Measurements from ENCODE around the gene RASL10B. TPM values are rescaled to one million over a fixed set of nuclear protein-coding genes. Genes with fewer than 3 reads are reported as not detected.

The RASL10B gene
- total RNA-seq, 1 donor from 2014 or later: 9.1 TPM

DNA sequence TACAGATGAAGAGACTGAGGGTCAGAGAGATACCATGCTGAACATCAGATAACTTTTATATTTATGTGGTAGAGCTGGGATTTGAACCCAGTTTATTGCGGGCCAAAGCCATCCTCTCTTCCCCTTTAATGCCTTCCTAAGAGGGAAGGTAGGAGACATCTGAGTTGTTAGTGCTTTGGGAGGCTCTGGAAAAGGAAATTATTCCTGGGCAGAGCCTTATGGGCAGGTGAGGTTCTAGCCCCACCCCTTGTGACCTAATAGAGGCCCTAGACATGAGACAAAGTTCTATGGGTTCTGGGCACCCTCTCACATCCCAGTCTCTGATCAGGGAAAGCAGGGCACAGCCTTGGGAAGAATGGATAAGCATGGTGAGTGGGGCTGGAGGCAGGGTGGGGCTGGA is 29.1 kb downstream of the RASL10B start, which contains the start of gene C17orf50:
TSS of gene C17orf50 (plus strand) at position 301 of the 400 bp plus-strand sequence. CDS start at position 356, 55 bp downstream.
- TF ChIP-seq, protein P1, sequence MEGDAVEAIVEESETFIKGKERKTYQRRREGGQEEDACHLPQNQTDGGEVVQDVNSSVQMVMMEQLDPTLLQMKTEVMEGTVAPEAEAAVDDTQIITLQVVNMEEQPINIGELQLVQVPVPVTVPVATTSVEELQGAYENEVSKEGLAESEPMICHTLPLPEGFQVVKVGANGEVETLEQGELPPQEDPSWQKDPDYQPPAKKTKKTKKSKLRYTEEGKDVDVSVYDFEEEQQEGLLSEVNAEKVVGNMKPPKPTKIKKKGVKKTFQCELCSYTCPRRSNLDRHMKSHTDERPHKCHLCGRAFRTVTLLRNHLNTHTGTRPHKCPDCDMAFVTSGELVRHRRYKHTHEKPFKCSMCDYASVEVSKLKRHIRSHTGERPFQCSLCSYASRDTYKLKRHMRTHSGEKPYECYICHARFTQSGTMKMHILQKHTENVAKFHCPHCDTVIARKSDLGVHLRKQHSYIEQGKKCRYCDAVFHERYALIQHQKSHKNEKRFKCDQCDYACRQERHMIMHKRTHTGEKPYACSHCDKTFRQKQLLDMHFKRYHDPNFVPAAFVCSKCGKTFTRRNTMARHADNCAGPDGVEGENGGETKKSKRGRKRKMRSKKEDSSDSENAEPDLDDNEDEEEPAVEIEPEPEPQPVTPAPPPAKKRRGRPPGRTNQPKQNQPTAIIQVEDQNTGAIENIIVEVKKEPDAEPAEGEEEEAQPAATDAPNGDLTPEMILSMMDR (IDR thresholded peaks at IDR 0.05): no peak
- TF ChIP-seq POLR2AphosphoS5 (IDR thresholded peaks at IDR 0.05; ENCODE audit: insufficient read depth in 1 of 2, low read depth in 1 of 2) (no peak), POLR2A (IDR thresholded peaks at IDR 0.05) (no peak)
- DNase-seq (ENCODE audit: extremely low spot score in 2 of 2): no peak
- Histone ChIP-seq H3K4me1 (peaks cover 12% of the 10 kb centered on the region), H3K4me3 (no peak within 1 kb of the TSS), H3K27ac (no peak within 1 kb of the TSS), H3K36me3 (no peaks in the 10 kb centered on the region), H3K9me3 (no peaks in the 10 kb centered on the region), H3K27me3 (no peaks in the 10 kb centered on the region)
- intact Hi-C loops (cut with DNase I): no loop called here

DNA sequence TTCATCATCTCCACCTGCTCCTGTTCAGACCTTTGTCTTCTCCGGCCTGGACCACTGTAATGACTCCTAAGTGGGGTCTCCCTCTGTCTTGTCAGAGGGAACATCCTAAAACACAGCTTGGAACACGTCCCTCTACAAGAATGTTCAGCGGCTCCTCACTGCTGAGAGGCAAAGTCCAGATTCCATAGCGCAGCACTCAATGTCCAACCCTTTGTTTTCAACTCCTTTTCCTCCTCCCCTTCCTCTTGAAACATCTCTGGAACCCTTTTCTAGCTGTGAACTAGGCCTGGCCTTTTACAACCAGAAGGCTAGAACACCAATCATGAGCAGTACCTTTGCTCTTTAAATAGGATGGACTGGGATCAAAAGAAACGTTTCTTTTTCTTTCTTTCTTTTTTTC is 30.2 kb downstream of the RASL10B start:
- DNase-seq (ENCODE audit: extremely low spot score in 2 of 2): no peak
- Histone ChIP-seq H3K4me3 (no peak overlapping the region), H3K4me1 (peaks cover 12% of the 10 kb centered on the region), H3K9me3 (no peaks in the 10 kb centered on the region), H3K27ac (no peak overlapping the region), H3K27me3 (no peaks in the 10 kb centered on the region), H3K36me3 (no peaks in the 10 kb centered on the region)
- intact Hi-C loops (cut with DNase I): no loop called here
- no peak for TF ChIP-seq POLR2A (IDR thresholded peaks at IDR 0.05)

DNA sequence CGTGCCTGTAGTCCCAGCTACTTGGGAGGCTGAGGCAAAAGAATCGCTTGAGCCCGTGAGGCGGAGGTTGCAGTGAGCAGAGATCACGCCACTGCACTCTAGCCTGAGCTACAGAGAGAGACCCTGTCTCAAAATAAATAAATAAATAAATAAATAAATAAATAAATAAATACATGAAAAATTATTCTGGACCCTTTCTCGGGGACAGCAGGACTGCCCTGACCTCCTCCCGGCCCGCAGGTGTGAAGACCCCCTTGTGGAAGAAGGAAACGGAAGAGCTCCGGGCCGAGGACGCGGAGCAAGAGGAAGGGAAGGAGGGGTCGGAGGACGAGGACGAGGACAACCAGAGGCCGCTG is 32.3 kb downstream of the RASL10B start:
- no peak for DNase-seq (ENCODE audit: extremely low spot score in 2 of 2)
- no peaks in the 10 kb centered on the region for H3K36me3 ChIP-seq
- peak overlapping the region; percentile 35 to 47 for H3K4me3 ChIP-seq
- H3K4me1 ChIP-seq: peaks cover 12% of the 10 kb centered on the region
- H3K9me3 ChIP-seq: no peaks in the 10 kb centered on the region
- H3K27ac ChIP-seq: no peak overlapping the region
- intact Hi-C loops (cut with DNase I): loop anchor here (2.0 kb wide), 1 partner anchor 41 kb away; no protein-coding TSS in a partner anchor
- TF ChIP-seq POLR2AphosphoS5 (IDR thresholded peaks at IDR 0.05; ENCODE audit: insufficient read depth in 1 of 2, low read depth in 1 of 2) (no peak), POLR2A (IDR thresholded peaks at IDR 0.05) (no peak)
- TF ChIP-seq, protein P1 (IDR thresholded peaks at IDR 0.05): no peak
- H3K27me3 ChIP-seq: no peaks in the 10 kb centered on the region

DNA sequence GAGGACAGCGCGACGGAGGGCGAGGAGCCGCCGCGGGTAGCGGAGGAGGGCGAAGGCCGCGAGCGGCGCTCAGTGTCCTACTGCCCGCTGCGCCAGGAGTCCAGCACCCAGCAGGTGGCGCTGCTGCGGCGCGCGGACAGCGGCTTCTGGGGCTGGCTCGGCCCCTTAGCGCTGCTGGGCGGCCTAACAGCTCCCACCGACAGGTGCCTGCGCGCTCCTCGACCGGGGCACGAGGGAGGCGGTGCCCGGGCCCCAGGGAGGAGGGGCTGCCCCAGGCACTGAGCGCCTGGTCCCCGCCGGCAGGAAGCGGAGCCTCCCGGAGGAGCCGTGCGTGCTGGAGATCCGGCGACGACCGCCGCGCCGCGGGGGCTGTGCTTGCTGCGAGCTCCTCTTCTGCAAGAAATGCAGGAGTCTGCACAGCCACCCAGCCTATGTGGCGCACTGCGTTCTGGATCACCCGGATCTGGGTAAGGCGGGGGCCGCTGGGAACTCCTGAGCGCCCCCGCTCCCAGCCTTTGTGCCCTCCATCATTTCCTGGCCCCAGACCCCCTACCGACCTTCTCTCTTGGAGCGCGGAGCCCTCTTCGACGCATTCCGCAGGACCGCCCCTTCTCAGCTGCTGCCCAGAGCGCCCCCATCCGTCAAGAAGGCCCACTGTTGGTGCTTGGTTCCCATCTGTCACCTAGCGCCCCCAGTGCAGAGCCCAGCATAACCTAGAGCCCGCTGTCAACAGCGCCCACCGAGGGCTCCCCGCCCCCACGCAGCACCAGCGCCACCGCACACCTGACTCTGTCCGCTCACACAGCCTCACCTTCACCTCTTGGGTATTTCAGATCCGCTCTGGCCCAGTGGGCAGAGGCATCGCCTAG is 32.9 kb downstream of the RASL10B start:
- DNase-seq (ENCODE audit: extremely low spot score in 2 of 2): no peak
- TF ChIP-seq, protein P1 (IDR thresholded peaks at IDR 0.05): peak; percentile 84 to 95 (median 89)
- TF ChIP-seq POLR2AphosphoS5 (IDR thresholded peaks at IDR 0.05; ENCODE audit: insufficient read depth in 1 of 2, low read depth in 1 of 2) (peak in 1 of 2 donors; percentile 35), POLR2A (IDR thresholded peaks at IDR 0.05) (no peak)
- no peaks in the 10 kb centered on the region for H3K36me3 ChIP-seq
- no peak overlapping the region for H3K27ac ChIP-seq
- peaks cover 12% of the 10 kb centered on the region for H3K4me1 ChIP-seq
- H3K9me3 ChIP-seq: no peaks in the 10 kb centered on the region
- intact Hi-C loops (cut with DNase I): loop anchor here (2.0 kb wide), 1 partner anchor 40 kb away; no protein-coding TSS in a partner anchor
- H3K4me3 ChIP-seq: peak overlapping the region; percentile 35 to 47
- no peaks in the 10 kb centered on the region for H3K27me3 ChIP-seq

DNA sequence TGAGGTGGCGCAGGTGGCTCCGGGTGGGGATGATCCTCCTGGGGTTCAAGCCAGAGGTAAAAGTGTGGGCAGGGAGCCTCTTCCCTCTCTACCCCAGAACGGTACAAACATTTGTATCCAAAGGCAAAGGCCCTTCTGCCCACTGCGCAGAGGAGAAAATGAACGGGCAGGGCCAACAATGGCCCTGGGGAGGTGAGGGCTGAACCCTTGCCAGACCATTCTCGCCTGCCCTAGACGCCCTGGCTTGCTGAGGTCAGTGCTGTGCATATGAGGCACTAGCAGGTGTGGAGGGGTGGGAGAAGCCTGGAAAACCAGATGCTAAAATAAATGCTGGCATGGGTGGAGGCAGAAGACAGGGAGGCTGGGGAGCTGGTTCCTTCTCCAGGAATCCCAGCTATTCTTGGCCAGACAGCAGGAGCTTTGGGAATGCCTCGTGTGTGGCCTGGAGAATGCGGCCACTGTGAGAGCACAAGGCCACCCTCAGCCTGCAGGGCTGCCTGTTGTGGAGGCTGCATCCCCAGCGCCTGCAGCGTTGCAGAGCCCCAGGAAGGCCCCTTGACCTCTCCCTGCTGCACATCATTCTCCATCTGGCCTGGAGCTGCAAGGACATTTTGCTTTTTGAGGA is 33.8 kb downstream of the RASL10B start:
- intact Hi-C loops (cut with DNase I): loop anchor here (2.0 kb wide), 1 partner anchor 40 kb away; no protein-coding TSS in a partner anchor
- no peak overlapping the region for H3K27ac ChIP-seq
- no peak for TF ChIP-seq POLR2A (IDR thresholded peaks at IDR 0.05)
- TF ChIP-seq, protein P1 (IDR thresholded peaks at IDR 0.05): no peak
- TF ChIP-seq POLR2AphosphoS5 (IDR thresholded peaks at IDR 0.05; ENCODE audit: insufficient read depth in 1 of 2, low read depth in 1 of 2): no peak
- no peak overlapping the region for H3K4me3 ChIP-seq
- no peaks in the 10 kb centered on the region for H3K36me3 ChIP-seq
- no peaks in the 10 kb centered on the region for H3K27me3 ChIP-seq
- H3K9me3 ChIP-seq: no peaks in the 10 kb centered on the region
- peaks cover 12% of the 10 kb centered on the region for H3K4me1 ChIP-seq
- DNase-seq (ENCODE audit: extremely low spot score in 2 of 2): no peak
